ENCODE data around the gene MAGI2. TPM values are rescaled to one million over a fixed set of nuclear protein-coding genes. Genes with fewer than 3 reads are reported as not detected.

Gene MAGI2
- total RNA-seq, 1 experiment from 2014 or later: 14.3 TPM

DNA sequence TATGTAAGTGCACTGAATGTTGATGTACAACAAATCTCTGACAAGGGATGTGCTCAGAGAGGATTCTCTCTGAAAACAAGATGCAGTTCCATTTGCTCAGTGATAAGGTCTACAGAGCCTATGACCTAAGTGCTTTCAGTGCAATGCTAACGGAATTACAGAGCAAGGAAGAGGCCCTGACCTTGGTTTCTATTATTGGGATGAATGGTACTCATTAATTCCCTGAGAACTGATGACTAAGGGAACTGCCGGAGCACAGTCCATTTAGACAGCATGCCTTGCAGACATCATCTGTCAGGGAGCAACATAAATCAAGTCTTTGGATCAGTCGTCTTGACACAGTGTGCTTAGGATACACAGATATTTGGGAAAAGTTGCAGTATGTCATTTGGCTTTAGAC, 1314.1 kb downstream of the MAGI2 start:
- Mint-ChIP-seq H3K9me3 (no peaks in the 10 kb centered on the region), H3K4me3 (no peak overlapping the region), H3K36me3 (ENCODE audit: insufficient read depth in 1 of 3, low read depth in 3 of 3) (no peaks in the 10 kb centered on the region), H3K4me1 (peaks cover 0 to 5% of the 10 kb centered on the region in 2 experiments; a peak in 1 of 4 replicates), H3K27ac (no peak overlapping the region), H3K27me3 (ENCODE audit: low read depth) (no peaks in the 10 kb centered on the region)
- Histone ChIP-seq H3K18ac (ENCODE audit: insufficient read length, low read depth, low read length) (no peak overlapping the region), H3K79me1 (ENCODE audit: insufficient read depth, low read depth, low read length, poor library complexity, severe bottlenecking) (no peaks in the 10 kb centered on the region), H2BK120ac (ENCODE audit: low read depth, low read length, poor library complexity, severe bottlenecking) (no peak overlapping the region), H3K23ac (ENCODE audit: insufficient read length, low read depth, low read length) (no peak overlapping the region), H3K27ac (ENCODE audit: insufficient read length, low read depth, low read length) (no peak overlapping the region), H4K8ac (replicated peaks; ENCODE audit: insufficient read length, low read depth, low read length) (no peak overlapping the region), H3K9ac (ENCODE audit: extremely low read depth, insufficient read length, low read length) (no peak overlapping the region), H4K91ac (ENCODE audit: insufficient read length, low read depth, low read length) (no peak overlapping the region), H3K4me1 (ENCODE audit: insufficient read depth, low read length) (no peaks in the 10 kb centered on the region; the same call in 1 of the 2 replicates), H4K5ac (ENCODE audit: insufficient read length, low read depth, low read length) (no peak overlapping the region), H2BK20ac (ENCODE audit: low read depth, low read length, poor library complexity, severe bottlenecking) (no peak overlapping the region), H3K4me2 (ENCODE audit: insufficient read depth, insufficient read length, low read length) (no peak overlapping the region), H3T11ph (ENCODE audit: low read length) (no peak overlapping the region), H2BK12ac (ENCODE audit: insufficient read length, low read depth, low read length) (no peak overlapping the region), H4K20me1 (ENCODE audit: control insufficient read depth, insufficient read depth, insufficient read length) (no peaks in the 10 kb centered on the region), H2BK5ac (ENCODE audit: insufficient read length, low read length) (no peak overlapping the region), H3K23me2 (ENCODE audit: insufficient read length, low read depth, low read length, poor library complexity, severe bottlenecking) (no peaks in the 10 kb centered on the region), H2AFZ (ENCODE audit: low read length) (no peak overlapping the region), H3K79me2 (ENCODE audit: insufficient read depth, low read length) (no peaks in the 10 kb centered on the region), H3K4ac (ENCODE audit: low read depth, low read length) (no peak overlapping the region), H2AK5ac (ENCODE audit: insufficient read length, low read length) (no peak overlapping the region), H3K9me3 (ENCODE audit: control insufficient read depth, low read depth, low read length) (no peaks in the 10 kb centered on the region), H3K14ac (ENCODE audit: insufficient read depth, low read length) (no peak overlapping the region), H3K27me3 (ENCODE audit: insufficient read depth, low read length) (no peaks in the 10 kb centered on the region), H2BK15ac (ENCODE audit: low read depth, low read length) (no peak overlapping the region), H3K56ac (ENCODE audit: insufficient read length, low read depth, low read length) (no peak overlapping the region)
- TF ChIP-seq, protein P1, sequence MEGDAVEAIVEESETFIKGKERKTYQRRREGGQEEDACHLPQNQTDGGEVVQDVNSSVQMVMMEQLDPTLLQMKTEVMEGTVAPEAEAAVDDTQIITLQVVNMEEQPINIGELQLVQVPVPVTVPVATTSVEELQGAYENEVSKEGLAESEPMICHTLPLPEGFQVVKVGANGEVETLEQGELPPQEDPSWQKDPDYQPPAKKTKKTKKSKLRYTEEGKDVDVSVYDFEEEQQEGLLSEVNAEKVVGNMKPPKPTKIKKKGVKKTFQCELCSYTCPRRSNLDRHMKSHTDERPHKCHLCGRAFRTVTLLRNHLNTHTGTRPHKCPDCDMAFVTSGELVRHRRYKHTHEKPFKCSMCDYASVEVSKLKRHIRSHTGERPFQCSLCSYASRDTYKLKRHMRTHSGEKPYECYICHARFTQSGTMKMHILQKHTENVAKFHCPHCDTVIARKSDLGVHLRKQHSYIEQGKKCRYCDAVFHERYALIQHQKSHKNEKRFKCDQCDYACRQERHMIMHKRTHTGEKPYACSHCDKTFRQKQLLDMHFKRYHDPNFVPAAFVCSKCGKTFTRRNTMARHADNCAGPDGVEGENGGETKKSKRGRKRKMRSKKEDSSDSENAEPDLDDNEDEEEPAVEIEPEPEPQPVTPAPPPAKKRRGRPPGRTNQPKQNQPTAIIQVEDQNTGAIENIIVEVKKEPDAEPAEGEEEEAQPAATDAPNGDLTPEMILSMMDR (conservative IDR thresholded peaks at IDR 0.05): no peak
- WGBS (ENCODE audit: extremely low coverage, insufficient read length, low lambda C conversion rate): no CpG with 5 or more reads among the region's 3 CpGs
- DNase-seq: no peak
